Muscle of leg (tissue), 11 donors: ENCODE data around the gene MAP4. TPM values are rescaled to one million over a fixed set of nuclear protein-coding genes. Genes with fewer than 3 reads are reported as not detected.
A peak's percentile ranks its signal among the peaks of the same experiment; 100 is the strongest.

ENCODE experiments used
- DNase-seq: peaks from one replicate; pipeline ENCODE4 v3.0.0; 2013
- H3K27ac ChIP-seq: one replicate; pipeline ENCODE4 v1.5.1; 2013; ENCODE audit warnings: mild to moderate bottlenecking, low read length, control low read depth
- H3K27me3 ChIP-seq: one replicate; pipeline ENCODE4 v1.6.1; 2013; ENCODE audit warnings: low read length; ENCODE audit not compliant: control insufficient read depth, insufficient read depth
- H3K36me3 ChIP-seq: one replicate; pipeline ENCODE4 v1.6.1; 2013; ENCODE audit warnings: low read length; ENCODE audit not compliant: control insufficient read depth, insufficient read depth
- H3K4me1 ChIP-seq: one replicate; pipeline ENCODE4 v1.6.1; 2013; ENCODE audit warnings: low read length; ENCODE audit not compliant: control insufficient read depth, insufficient read depth
- H3K4me3 ChIP-seq: one replicate; pipeline ENCODE4 v1.5.1; 2013; ENCODE audit warnings: low read length, control low read depth
- H3K9me3 ChIP-seq: replicated peaks from 2 replicates; pipeline ENCODE4 v1.6.1; 2013; ENCODE audit warnings: low read depth, low read length; ENCODE audit not compliant: control insufficient read depth
- WGBS: methylation state at CpG from one replicate; pipeline ENCODE4 v1.1.5; 2013; ENCODE audit warnings: missing lambda C conversion rate; ENCODE audit not compliant: insufficient coverage; 5-methylcytosine and 5-hydroxymethylcytosine counted together
- polyA plus RNA-seq, 8 donors: library from polyadenylated mRNA; unstranded; fragments of 120-200 nt; gene quantifications; one replicate each; pipeline versions ENCODE4 v1.2.1 to v1.2.3, GENCODE V29; 2013; ENCODE audit warnings: inconsistent platforms in 1 of 8, low replicate concordance in 1 of 8; ENCODE audit not compliant: insufficient read length in 8 of 8, insufficient read depth in 1 of 8
- total RNA-seq: library from RNA; stranded (reverse); fragments of 120-200 nt; gene quantifications from one replicate; pipeline ENCODE4 v1.2.4, GENCODE V29; 2013

MAP4 gene
- total and polyA plus RNA-seq, 9 donors = 189 to 352 (median 303) TPM

- WGBS = no CpG with 5 or more reads among the region's 8 CpGs
- no peak overlapping the region for H3K27ac ChIP-seq
- no peak for DNase-seq
- H3K4me1 ChIP-seq = no peaks in the 10 kb centered on the region
- no peaks in the 10 kb centered on the region for H3K9me3 ChIP-seq
- H3K4me3 ChIP-seq = no peak overlapping the region
- no peaks in the 10 kb centered on the region for H3K27me3 ChIP-seq
- H3K36me3 ChIP-seq = peaks cover 15% of the 10 kb centered on the region
Measured at GRCh38 chr3:47978386-47978785, 37.8 kb downstream of the MAP4 start.

DNA sequence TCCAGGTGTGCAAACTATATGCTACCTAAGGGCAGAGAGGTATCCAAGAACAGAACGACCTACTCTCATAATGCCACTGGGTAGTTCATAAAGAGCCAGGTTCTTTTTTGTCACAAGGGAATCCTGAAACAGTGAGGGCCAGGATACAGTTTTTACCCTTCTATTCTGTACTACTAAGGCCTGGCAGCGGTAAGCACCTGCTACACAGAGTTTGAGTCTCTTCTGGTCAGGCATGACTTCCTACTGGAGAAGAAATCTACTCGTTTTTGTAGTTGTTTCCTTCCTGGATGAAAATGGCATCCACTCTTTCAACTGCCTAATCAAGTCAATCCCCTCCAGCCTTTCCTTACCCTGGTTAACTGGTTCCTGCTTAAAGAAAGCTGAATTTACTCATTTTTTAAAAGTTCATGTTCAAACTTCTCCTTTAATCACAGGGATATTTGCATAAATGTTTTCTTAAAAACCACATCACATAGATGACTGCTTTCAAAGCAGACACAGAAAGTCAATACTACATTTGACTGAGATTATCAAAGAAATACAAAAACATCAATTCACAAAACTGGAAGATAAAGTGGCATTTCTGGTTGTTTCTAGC, 40.0 kb downstream of the MAP4 start:
- WGBS = 89% methylated on average over 3 of the region's 3 CpGs
- Histone ChIP-seq H3K36me3 (peaks cover 15% of the 10 kb centered on the region), H3K9me3 (no peaks in the 10 kb centered on the region)

GRCh38 chr3:47974974-47975470, 41.2 kb downstream of the MAP4 start:
- H3K9me3 ChIP-seq = no peaks in the 10 kb centered on the region
- no peaks in the 10 kb centered on the region for H3K4me1 ChIP-seq
- DNase-seq = no peak
- no peak overlapping the region for H3K4me3 ChIP-seq
- H3K36me3 ChIP-seq = peaks cover 15% of the 10 kb centered on the region
- H3K27ac ChIP-seq = no peak overlapping the region
- 91% methylated on average over 2 of the region's 4 CpGs for WGBS
- H3K27me3 ChIP-seq = no peaks in the 10 kb centered on the region

More for the DNA sequence above, 40.0 kb downstream of the MAP4 start:
- DNase-seq = no peak
- H3K4me3 ChIP-seq = no peak overlapping the region
- no peaks in the 10 kb centered on the region for H3K27me3 ChIP-seq
- no peak overlapping the region for H3K27ac ChIP-seq
- H3K4me1 ChIP-seq = no peaks in the 10 kb centered on the region

- Histone ChIP-seq H3K36me3 (peaks cover under 1% of the 10 kb centered on the region), H3K4me1 (no peaks in the 10 kb centered on the region), H3K4me3 (no peak overlapping the region), H3K9me3 (no peaks in the 10 kb centered on the region), H3K27me3 (no peaks in the 10 kb centered on the region), H3K27ac (no peak overlapping the region)
- no peak for DNase-seq
- WGBS = no CpG with 5 or more reads among the region's 3 CpGs
Measured at GRCh38 chr3:47971081-47971480, 45.1 kb downstream of the MAP4 start.

- no peak overlapping the region for H3K27ac ChIP-seq
- H3K36me3 ChIP-seq = no peaks in the 10 kb centered on the region
- H3K4me3 ChIP-seq = no peak overlapping the region
- no peak for DNase-seq
- no peaks in the 10 kb centered on the region for H3K4me1 ChIP-seq
- no CpG with 5 or more reads among the region's 4 CpGs for WGBS
- H3K27me3 ChIP-seq = no peaks in the 10 kb centered on the region
- H3K9me3 ChIP-seq = no peaks in the 10 kb centered on the region
Measured at GRCh38 chr3:47964740-47965139, 51.5 kb downstream of the MAP4 start.

- H3K9me3 ChIP-seq = no peaks in the 10 kb centered on the region
- no peaks in the 10 kb centered on the region for H3K4me1 ChIP-seq
- no peak overlapping the region for H3K27ac ChIP-seq
- no peaks in the 10 kb centered on the region for H3K27me3 ChIP-seq
- no peak for DNase-seq
- H3K4me3 ChIP-seq = no peak overlapping the region
- no peaks in the 10 kb centered on the region for H3K36me3 ChIP-seq
- 54% methylated on average over 3 of the region's 5 CpGs for WGBS
Measured at GRCh38 chr3:47961815-47962606, 54.2 kb downstream of the MAP4 start.

DNA sequence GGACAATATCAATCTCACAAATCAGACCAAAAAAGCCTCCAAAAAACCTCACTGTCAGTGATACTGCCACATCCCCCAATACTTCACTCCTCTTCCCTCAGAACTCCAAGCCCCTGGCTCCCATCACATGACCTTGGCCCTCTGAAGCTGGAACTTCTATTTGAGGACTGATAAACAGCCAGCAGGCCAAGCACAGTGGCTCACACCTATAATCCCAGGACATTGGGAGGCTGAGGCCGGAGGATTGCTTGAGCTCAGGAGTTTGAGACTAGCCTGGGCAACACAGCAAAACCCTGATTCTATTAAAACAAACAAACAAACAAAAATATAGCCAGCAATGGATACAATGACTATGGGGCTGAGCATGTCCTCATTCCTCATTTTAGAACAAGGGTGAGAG, 55.2 kb downstream of the MAP4 start:
- no peaks in the 10 kb centered on the region for H3K4me1 ChIP-seq
- H3K9me3 ChIP-seq = no peaks in the 10 kb centered on the region
- no peak overlapping the region for H3K27ac ChIP-seq
- no peak for DNase-seq
- peaks cover 3% of the 10 kb centered on the region for H3K36me3 ChIP-seq
- no peak overlapping the region for H3K4me3 ChIP-seq
- no CpG with 5 or more reads among the region's 1 CpG for WGBS
- no peaks in the 10 kb centered on the region for H3K27me3 ChIP-seq

- Histone ChIP-seq H3K27ac (no peak overlapping the region), H3K4me3 (no peak overlapping the region), H3K4me1 (no peaks in the 10 kb centered on the region), H3K36me3 (peaks cover 3% of the 10 kb centered on the region), H3K27me3 (no peaks in the 10 kb centered on the region), H3K9me3 (no peaks in the 10 kb centered on the region)
- no CpG with 5 or more reads among the region's 1 CpG for WGBS
- DNase-seq = no peak
Measured at GRCh38 chr3:47956521-47956920, 59.7 kb downstream of the MAP4 start.

- Histone ChIP-seq H3K9me3 (no peaks in the 10 kb centered on the region), H3K36me3 (peaks cover 7% of the 10 kb centered on the region), H3K27ac (no peak overlapping the region), H3K4me1 (no peaks in the 10 kb centered on the region), H3K4me3 (no peak overlapping the region), H3K27me3 (no peaks in the 10 kb centered on the region)
- no CpG with 5 or more reads among the region's 1 CpG for WGBS
- no peak for DNase-seq
Measured at GRCh38 chr3:47954567-47954966, 61.6 kb downstream of the MAP4 start.

DNA sequence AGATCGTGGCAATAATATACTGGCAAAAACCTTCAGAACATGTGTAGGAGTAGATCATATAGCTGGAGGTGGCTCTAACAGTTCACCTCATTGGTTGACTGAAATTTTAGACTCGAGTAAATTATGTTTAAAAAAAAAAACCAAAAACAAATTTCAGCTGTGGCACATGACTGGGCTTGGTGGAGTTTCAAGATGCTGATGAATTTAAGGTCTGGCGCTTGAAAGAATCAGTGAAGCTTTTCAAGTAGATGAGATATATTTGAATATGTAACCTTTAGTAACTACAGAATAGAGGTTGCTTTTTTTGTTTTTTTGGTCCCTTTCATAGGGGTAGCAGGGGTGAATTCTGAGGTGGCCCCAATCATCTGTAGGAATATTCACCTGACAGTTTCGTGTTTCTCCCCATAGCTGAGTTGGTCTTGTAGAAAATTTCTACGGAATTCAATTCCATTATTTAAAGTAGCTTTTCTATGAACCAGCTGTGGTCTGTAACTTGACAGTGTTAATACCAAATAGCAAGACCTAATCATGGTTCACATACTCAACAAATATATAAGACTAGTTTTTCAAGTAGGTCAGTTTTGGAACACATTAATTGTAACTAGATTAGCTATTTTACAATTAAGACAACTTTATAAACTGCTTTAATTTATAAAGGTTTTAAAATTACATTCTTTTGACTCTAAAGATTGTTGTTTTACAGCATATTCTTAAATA, 65.6 kb downstream of the MAP4 start:
- Histone ChIP-seq H3K27ac (no peak overlapping the region), H3K9me3 (no peaks in the 10 kb centered on the region), H3K4me3 (no peak overlapping the region), H3K4me1 (no peaks in the 10 kb centered on the region), H3K27me3 (no peaks in the 10 kb centered on the region), H3K36me3 (peaks cover 4% of the 10 kb centered on the region)
- 80% methylated on average over 1 of the region's 5 CpGs for WGBS
- peak; percentile 31 for DNase-seq
